ENCODE data around the gene NCMAP. TPM values are rescaled to one million over a fixed set of nuclear protein-coding genes. Genes with fewer than 3 reads are reported as not detected.

Gene NCMAP
- polyA plus RNA-seq, 1 experiment = not detected

DNA sequence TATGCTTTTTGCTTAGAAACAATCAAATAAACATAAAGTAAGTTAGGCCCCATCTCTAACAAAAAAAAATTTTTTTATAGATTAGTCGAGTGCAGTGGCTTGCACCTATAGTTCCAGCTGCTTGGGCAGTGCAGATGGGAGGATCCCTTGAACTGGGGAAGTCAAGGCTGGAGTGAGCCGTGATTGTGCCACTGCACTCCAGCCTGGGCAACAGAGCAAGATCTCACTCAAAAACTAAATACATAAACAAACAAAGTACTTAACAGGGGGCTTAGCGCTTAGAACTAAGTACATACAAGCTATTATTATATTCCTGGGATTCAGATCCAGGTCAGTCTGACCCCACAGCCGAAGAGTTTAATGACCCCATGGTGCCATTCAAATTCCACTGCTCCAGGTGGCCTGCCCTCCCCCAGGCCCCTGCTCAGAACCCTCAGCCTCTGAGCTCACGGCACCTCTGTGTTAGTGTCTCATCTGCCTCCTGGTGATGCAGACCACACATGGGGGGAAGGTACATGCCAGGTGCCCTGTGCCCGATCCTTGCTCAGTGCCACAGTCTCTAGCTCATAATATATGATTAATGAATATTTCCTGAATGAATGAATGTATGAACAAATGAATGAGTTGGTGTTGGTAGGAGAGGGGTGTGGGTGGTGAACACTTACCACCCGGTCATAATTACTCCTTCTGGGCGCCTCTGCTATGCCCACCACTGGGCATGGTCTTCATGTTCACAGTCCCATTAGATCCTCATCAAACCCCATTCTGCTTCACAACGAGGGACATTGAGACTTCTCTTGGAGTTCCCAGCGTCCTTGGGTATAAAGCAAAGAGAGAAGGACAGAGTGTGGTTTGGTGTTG lies 14.6 kb downstream of the NCMAP start:
- POLR2A ChIA-PET = no interaction called here
- no peaks in the 10 kb centered on the region for H3K27me3 ChIP-seq (ENCODE audit: control insufficient read depth, insufficient read depth, low read length)
- no peak for DNase-seq (ENCODE audit: low read depth)
- TF ChIP-seq CTCF (IDR thresholded peaks at IDR 0.05; ENCODE audit: insufficient read depth, low read depth, low read length) = no peak
- H3K4me3 ChIP-seq (ENCODE audit: low read depth, low read length) = no peak overlapping the region
- H3K36me3 ChIP-seq (ENCODE audit: control insufficient read depth, insufficient read depth, low read length) = no peaks in the 10 kb centered on the region
- CTCF ChIA-PET = interaction anchor here (0.7 to 1.5 kb wide), 2 partner anchors 17 to 31 kb away, joined by 3 to 5 read pairs; no protein-coding TSS in a partner anchor

GRCh38 chr1:24572301-24572700 lies 16.4 kb downstream of the NCMAP start:
- no peaks in the 10 kb centered on the region for H3K27me3 ChIP-seq (ENCODE audit: control insufficient read depth, insufficient read depth, low read length)
- CTCF ChIA-PET = interaction anchor here (0.9 to 1.2 kb wide), 4 partner anchors 10 to 21 kb away, joined by 3 read pairs; no protein-coding TSS in a partner anchor

DNA sequence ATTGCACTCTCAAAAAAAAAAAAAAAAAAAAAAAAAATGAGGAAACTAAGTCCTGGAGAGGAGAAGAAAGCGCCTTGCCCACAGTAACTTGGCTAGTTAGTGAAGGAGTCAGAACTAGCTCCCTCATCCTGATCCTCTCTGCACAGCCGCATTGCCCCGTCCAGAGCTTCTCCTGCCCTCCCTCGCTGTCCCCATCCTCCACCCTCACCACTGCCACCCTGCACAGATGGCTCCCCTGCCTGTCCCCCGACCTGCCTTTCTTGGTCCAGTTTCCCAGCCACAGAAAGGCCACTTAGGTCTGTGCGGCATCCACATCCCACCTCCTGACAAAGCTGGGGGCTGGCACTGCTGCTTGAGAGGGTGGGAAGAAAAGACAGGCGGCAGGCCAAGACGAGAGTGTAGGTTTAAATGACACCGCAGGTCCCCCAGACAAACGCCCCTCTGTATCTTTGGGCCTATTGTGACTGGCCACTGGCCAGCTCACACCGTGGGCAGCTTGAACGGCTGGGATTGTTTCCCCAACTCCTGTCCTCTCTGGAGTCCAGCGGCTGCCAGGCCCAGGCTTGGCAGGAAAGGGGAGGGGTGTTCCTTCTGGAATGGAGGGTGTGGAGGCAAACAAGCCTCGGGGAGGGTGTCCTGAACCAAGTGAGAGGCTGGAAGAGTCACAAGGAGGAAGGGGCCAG lies 20.2 kb downstream of the NCMAP start:
- Histone ChIP-seq H3K4me3 (ENCODE audit: low read depth, low read length) (no peak overlapping the region), H3K27me3 (ENCODE audit: control insufficient read depth, insufficient read depth, low read length) (peaks cover 3% of the 10 kb centered on the region; the same call in 1 of the 2 replicates), H3K36me3 (ENCODE audit: control insufficient read depth, insufficient read depth, low read length) (no peaks in the 10 kb centered on the region)
- no peak for DNase-seq (ENCODE audit: low read depth)
- CTCF ChIA-PET = interaction anchor here (1.0 to 5.5 kb wide), 2 partner anchors 11 kb away, joined by 4 to 27 read pairs; no protein-coding TSS in a partner anchor
- POLR2A ChIA-PET = no interaction called here
- no peak for TF ChIP-seq CTCF (IDR thresholded peaks at IDR 0.05; ENCODE audit: insufficient read depth, low read depth, low read length)

More at GRCh38 chr1:24572301-24572700, 16.4 kb downstream of the NCMAP start:
- Histone ChIP-seq H3K36me3 (ENCODE audit: control insufficient read depth, insufficient read depth, low read length) (no peaks in the 10 kb centered on the region), H3K4me3 (ENCODE audit: low read depth, low read length) (no peak overlapping the region)
- TF ChIP-seq CTCF (IDR thresholded peaks at IDR 0.05; ENCODE audit: insufficient read depth, low read depth, low read length) = no peak
- no peak for DNase-seq (ENCODE audit: low read depth)
- POLR2A ChIA-PET = no interaction called here

DNA sequence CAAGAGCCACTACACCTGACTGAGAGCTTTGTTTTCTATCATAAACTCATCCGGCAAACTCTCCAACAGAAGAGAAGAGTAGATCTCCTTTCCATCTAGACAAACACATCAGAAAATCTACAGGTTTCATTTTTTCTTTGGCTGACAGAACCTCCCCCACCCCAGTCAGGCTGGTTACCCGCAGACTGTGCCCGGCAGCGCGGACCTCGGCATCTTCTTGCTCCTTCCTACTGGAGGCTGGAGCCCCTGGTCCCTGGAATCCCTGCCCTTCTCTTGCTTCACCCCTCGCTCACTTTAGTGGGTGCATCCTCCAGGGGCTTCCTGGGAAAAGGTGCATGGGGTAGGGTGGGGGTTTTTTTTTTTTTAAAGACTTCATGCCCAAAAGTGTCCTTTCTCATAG lies 23.0 kb downstream of the NCMAP start:
- DNase-seq (ENCODE audit: low read depth) = no peak
- CTCF ChIA-PET = interaction anchor here (1.1 to 5.5 kb wide), 2 partner anchors 9 to 42 kb away, joined by 3 to 27 read pairs; no protein-coding TSS in a partner anchor
- no peak for TF ChIP-seq CTCF (IDR thresholded peaks at IDR 0.05; ENCODE audit: insufficient read depth, low read depth, low read length)
- POLR2A ChIA-PET = no interaction called here
- Histone ChIP-seq H3K36me3 (ENCODE audit: control insufficient read depth, insufficient read depth, low read length) (no peaks in the 10 kb centered on the region), H3K27me3 (ENCODE audit: control insufficient read depth, insufficient read depth, low read length) (peaks cover 3% of the 10 kb centered on the region), H3K4me3 (ENCODE audit: low read depth, low read length) (no peak overlapping the region)

DNA sequence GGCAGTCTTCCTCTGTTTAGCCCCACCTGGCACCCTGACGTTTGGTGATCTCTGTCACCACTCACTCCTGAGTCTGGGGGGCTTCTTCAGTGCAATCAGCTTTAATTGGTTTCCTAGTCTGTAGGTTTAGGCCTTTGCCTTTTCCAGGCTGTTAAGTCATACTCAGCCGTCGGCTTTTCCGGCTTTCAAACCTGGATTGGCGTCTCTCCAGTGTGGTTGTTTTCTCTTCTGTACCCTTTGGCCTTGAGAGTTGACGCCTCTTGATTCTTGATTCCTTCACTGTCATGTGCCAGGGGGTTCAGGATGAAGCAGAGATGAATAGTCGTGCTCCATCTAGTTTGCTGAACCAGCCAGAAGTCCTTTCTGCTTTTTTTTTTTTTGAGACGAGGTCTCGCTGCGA lies 24.9 kb downstream of the NCMAP start:
- DNase-seq (ENCODE audit: low read depth) = no peak
- no peak overlapping the region for H3K4me3 ChIP-seq (ENCODE audit: low read depth, low read length)
- CTCF ChIA-PET = no interaction called here
- no peaks in the 10 kb centered on the region for H3K36me3 ChIP-seq (ENCODE audit: control insufficient read depth, insufficient read depth, low read length)
- POLR2A ChIA-PET = no interaction called here
- TF ChIP-seq CTCF (IDR thresholded peaks at IDR 0.05; ENCODE audit: insufficient read depth, low read depth, low read length) = no peak
- peaks cover 8% of the 10 kb centered on the region for H3K27me3 ChIP-seq (ENCODE audit: control insufficient read depth, insufficient read depth, low read length)

Measured in BJ (cell line).